ENCODE results near the gene GLI1. TPM values are rescaled to one million over a fixed set of nuclear protein-coding genes. Genes with fewer than 3 reads are reported as not detected.

Gene GLI1
- total RNA-seq, 4 donors from 2014 or later: 0.17 to 0.98 (median 0.84) TPM; not detected in 1

DNA sequence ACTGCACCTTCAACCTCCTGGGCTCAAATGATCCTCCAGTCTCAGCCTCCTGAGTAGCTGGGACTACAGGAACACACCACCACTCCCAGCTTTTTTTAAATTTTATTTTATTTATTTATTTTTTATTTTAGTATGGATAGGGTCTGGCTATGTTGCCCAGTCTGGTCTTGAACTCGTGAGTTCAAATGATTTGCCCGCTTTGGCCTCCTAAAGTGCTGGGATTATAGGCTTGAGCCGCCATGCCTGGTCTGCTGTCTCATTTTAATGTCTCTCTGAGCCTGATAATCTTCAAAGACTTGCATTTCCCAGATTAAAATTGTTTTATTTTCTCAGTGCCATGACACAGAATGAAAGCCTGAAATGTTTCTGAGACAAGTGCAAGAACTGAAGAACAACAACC is 26.2 kb upstream of the GLI1 start:
- H3K4me1 ChIP-seq: peaks cover 12 to 18% (median 15%) of the 10 kb centered on the region in 4 donors
- no peak for DNase-seq (ENCODE audit: extremely low spot score)
- H3K27me3 ChIP-seq: no peaks in the 10 kb centered on the region
- intact Hi-C loops (cut with DNase I): no loop called here
- 93% methylated on average over 3 of the region's 3 CpGs for WGBS
- no peaks in the 10 kb centered on the region for H3K36me3 ChIP-seq
- no peak overlapping the region for H3K4me3 ChIP-seq
- TF ChIP-seq POLR2AphosphoS5 (IDR thresholded peaks at IDR 0.05): no peak
- TF ChIP-seq POLR2A (IDR thresholded peaks at IDR 0.05; ENCODE audit: low read depth): no peak
- no peak for TF ChIP-seq EP300 (IDR thresholded peaks at IDR 0.05)
- no peak for TF ChIP-seq CTCF (IDR thresholded peaks at IDR 0.05)
- no peak overlapping the region for H3K27ac ChIP-seq (replicated peaks in 1 of 4)
- no peaks in the 10 kb centered on the region for H3K9me3 ChIP-seq

GRCh38 chr12:57434517-57435223 is 24.9 kb upstream of the GLI1 start, which contains the start of gene INHBC:
TSS of gene INHBC (plus strand) at chr12:57434784. CDS start at chr12:57434887, 103 bp downstream.
- intact Hi-C loops (cut with DNase I): no loop called here
- TF ChIP-seq CTCF (IDR thresholded peaks at IDR 0.05) (no peak), POLR2AphosphoS5 (IDR thresholded peaks at IDR 0.05) (no peak), POLR2A (IDR thresholded peaks at IDR 0.05; ENCODE audit: low read depth) (no peak), EP300 (IDR thresholded peaks at IDR 0.05) (no peak)
- 55% methylated on average over 6 of the region's 8 CpGs for WGBS

DNA sequence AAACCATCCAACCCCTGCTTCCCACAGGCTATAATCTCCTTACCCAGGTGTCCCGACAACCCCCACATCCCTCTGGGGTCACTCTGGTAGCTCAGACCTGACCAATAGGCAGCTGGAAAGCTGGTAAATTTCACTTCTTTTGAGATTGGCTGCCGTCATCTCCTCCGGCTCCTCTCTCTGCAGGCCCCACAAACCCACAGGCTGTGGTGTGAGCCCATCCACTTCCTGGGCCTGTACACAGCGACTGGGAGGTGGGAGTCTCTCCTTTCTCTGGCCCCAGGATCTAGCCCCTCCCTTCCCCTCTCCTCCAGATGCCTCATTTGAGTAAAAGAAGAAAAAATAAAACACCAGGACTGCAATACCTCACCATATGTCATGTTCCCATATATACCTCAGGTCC is 24.3 kb upstream of the GLI1 start:
- no peak overlapping the region for H3K4me3 ChIP-seq
- H3K36me3 ChIP-seq: no peaks in the 10 kb centered on the region
- no peaks in the 10 kb centered on the region for H3K27me3 ChIP-seq
- TF ChIP-seq EP300 (IDR thresholded peaks at IDR 0.05): no peak
- no peak for TF ChIP-seq POLR2A (IDR thresholded peaks at IDR 0.05; ENCODE audit: low read depth)
- TF ChIP-seq POLR2AphosphoS5 (IDR thresholded peaks at IDR 0.05): no peak
- TF ChIP-seq CTCF (IDR thresholded peaks at IDR 0.05): no peak
- H3K9me3 ChIP-seq: no peaks in the 10 kb centered on the region
- peaks cover 0 to 5% (median 5%) of the 10 kb centered on the region in 4 donors for H3K4me1 ChIP-seq
- 71% methylated on average over 4 of the region's 4 CpGs for WGBS
- DNase-seq (ENCODE audit: extremely low spot score): no peak
- intact Hi-C loops (cut with DNase I): no loop called here
- H3K27ac ChIP-seq (replicated peaks in 1 of 4): no peak overlapping the region

More at GRCh38 chr12:57434517-57435223, 24.9 kb upstream of the GLI1 start, which contains the start of gene INHBC:
- Histone ChIP-seq H3K4me3 (no peak within 1 kb of the TSS), H3K9me3 (no peaks in the 10 kb centered on the region), H3K4me1 (peaks cover 5 to 9% (median 8%) of the 10 kb centered on the region in 4 donors), H3K27me3 (no peaks in the 10 kb centered on the region), H3K27ac (replicated peaks in 1 of 4) (no peak within 1 kb of the TSS), H3K36me3 (no peaks in the 10 kb centered on the region)
- DNase-seq (ENCODE audit: extremely low spot score): no peak

DNA sequence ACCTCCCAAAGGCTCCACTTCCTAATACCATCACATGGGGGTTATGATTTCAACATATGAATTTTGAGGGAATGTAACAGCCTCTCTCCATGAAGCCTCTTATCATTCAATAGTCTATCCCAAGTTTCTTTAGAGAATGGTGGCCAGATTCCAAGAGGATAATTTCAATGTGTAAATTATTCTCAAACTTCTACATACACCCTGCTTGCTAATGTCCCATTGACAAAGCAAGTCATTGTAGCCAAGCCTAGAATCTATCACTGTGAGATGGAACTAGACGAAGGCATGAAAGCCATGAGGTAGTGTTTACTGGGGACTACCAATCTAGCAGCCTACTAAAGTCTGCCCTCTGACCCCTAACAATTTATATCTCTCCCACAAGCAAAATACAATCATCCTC is 21.2 kb upstream of the GLI1 start:
- no peak overlapping the region for H3K27ac ChIP-seq (replicated peaks in 1 of 4)
- H3K4me1 ChIP-seq: no peaks in the 10 kb centered on the region
- WGBS: 69% methylated on average over 1 of the region's 1 CpG
- H3K36me3 ChIP-seq: no peaks in the 10 kb centered on the region
- H3K9me3 ChIP-seq: no peaks in the 10 kb centered on the region
- TF ChIP-seq EP300 (IDR thresholded peaks at IDR 0.05): no peak
- no peak for TF ChIP-seq POLR2A (IDR thresholded peaks at IDR 0.05; ENCODE audit: low read depth)
- TF ChIP-seq CTCF (IDR thresholded peaks at IDR 0.05): no peak
- TF ChIP-seq POLR2AphosphoS5 (IDR thresholded peaks at IDR 0.05): no peak
- no peak for DNase-seq (ENCODE audit: extremely low spot score)
- intact Hi-C loops (cut with DNase I): no loop called here
- no peaks in the 10 kb centered on the region for H3K27me3 ChIP-seq
- H3K4me3 ChIP-seq: no peak overlapping the region

Measured in esophagus muscularis mucosa (tissue), 4 donors.